ENCODE results near the gene UGT1A8.

Gene UGT1A8

DNA sequence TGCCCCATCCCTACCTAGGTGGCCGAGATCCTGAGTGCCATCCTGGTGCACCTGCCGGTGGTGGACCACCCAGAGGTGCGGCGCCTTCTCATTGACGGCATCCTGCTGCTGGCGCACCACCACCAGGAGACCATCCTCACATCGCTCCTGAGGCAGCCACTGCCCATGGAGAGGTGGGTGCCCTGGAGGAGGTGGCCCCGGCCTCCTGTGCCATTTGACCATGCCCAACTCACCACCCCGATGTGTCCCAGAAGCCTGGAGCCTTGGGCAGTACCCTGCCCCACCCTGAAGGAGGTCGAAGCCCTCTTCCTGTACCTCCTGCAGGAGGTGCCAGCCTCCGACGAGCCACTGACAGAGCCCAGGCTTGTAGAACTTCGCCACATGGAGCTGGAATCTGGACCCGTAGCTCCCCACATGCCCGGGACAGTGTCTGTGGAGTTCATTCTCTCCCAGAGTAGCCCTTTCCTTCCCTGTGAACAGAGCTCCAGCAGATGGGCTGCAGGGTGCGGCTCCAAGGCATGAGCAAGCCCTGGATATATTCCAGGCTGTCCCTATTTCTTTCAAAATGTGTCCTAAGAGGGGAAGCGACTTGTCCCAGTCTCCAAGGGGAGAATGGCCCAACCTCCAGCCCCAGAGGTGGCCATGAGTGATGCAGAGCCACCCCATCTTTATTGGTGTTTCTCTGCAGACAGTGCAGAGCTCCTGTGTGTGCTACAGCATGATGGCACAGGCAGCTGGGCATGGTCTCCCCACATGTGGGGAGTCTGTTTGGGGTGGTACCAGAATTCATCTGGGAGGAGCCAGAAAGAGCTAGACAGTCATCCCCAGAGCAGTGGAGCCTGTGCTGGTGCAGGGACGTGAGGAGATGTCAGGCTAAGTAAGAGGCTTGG lies 202.7 kb downstream of the UGT1A8 start:
- no peak for DNase-seq
- in situ Hi-C loops (cut with HindIII; ENCODE audit: low pct_ligation_motif_present, low pct_unique_long_range_greater_than_20kb, low sequenced_read_pairs), result no loop called here

DNA sequence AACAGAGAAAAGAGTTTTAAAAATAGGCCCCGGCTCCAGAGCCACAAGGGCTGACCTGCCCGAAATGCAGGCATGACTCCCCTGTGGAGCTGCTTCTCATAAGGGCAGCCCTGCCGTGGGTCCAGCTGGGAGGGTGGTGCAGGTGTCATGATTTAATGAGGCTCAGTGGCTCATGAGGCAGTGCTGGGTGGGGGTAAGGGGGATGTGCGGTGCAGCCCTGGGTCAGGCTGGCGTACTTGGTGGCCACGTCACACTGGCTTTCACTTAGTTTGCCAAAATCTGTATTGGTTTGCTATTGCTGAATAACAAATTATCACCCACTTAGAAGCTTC lies 203.3 kb downstream of the UGT1A8 start:
- in situ Hi-C loops (cut with HindIII; ENCODE audit: low pct_ligation_motif_present, low pct_unique_long_range_greater_than_20kb, low sequenced_read_pairs), result no loop called here
- DNase-seq, result no peak

DNA sequence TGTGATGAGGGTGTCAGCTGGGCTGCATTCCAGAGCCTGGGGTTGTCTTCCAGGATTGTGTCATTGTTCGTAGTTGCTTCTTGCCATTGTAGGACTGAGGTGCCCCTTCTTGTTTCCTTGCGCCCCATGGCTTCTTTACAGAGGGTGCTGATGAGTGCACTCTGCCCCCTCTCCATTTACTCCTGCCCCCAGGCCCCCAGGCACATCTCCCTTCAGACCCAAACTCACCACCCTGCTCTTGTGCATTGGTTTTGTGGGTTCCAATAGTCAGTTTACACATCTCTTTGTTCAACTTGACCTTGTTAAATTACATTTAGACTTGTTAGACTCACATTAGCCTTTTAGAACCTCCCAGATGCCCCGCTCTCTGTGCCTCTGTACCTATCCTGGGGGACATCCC lies 203.8 kb downstream of the UGT1A8 start:
- DNase-seq, result no peak
- in situ Hi-C loops (cut with HindIII; ENCODE audit: low pct_ligation_motif_present, low pct_unique_long_range_greater_than_20kb, low sequenced_read_pairs), result no loop called here

DNA sequence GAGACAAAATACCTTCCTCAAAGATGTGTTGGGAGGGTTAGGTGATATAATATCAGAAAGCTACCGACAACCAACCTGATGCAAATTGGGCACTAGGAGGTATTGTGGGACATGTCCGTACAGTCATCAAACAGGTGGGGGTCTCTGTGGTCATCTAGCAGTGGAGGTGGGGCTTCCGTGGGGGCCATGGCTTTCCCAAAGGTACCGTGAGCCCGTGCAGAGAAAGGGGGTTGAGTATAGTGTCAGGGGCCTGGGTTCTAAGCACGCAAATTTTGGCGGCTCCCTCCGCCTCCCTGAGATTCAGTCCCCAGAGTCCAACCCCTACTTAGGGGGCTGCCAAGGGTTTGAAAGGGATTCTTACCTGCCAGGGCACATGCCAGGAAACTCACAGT lies 204.3 kb downstream of the UGT1A8 start:
- in situ Hi-C loops (cut with HindIII; ENCODE audit: low pct_ligation_motif_present, low pct_unique_long_range_greater_than_20kb, low sequenced_read_pairs), result no loop called here
- no peak for DNase-seq

DNA sequence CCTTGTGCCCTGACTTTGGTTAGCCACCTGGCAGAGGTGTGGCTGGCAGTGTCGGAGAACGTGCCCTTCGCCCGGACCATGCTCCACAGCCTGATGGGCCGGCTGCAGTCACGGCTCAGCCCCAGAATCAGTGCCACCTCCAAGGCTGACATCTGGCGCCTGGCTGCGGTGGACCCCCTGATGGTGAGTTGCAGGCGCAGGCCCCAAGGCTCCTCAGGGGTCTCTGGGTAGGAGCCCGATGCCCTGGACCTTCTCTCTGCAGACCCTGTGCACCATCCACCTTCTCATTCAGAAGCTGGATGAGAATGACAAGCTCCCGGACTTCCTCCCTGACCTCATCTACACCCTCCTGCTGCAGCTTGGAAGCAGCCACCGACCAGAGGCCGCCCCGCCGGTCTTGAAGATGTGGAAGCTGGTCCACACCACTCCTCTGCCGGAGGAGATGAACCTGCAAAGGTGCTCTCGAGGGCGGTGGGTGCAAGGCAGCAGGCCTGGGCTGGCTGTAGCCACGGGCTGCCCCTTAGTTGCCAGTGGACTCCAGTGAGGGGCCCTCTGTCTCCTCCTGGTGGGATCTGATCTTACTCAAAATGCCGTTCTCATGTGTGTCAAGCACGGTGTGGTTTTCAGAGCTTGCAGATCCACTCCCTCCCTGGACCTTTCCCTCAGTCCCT lies 204.8 kb downstream of the UGT1A8 start:
- DNase-seq, result no peak
- in situ Hi-C loops (cut with HindIII; ENCODE audit: low pct_ligation_motif_present, low pct_unique_long_range_greater_than_20kb, low sequenced_read_pairs), result no loop called here
